Vagina (tissue), 2 donors: Measurements from ENCODE around the gene RAC2. TPM values are rescaled to one million over a fixed set of nuclear protein-coding genes. Genes with fewer than 3 reads are reported as not detected.
A peak's percentile ranks its signal among the peaks of the same experiment; 100 is the strongest.

ENCODE experiments used
- DNase-seq, 2 donors: peaks; one replicate each; pipeline ENCODE4 v3.0.0-alpha.2; 2017; ENCODE audit errors: extremely low spot score in 2 of 2
- H3K27ac ChIP-seq: fragments of 200-600 bp; sonication (generic); one replicate; pipeline ENCODE4 v1.5.1; 2019
- H3K27me3 ChIP-seq: fragments of 200-600 bp; sonication (generic); one replicate; pipeline ENCODE4 v1.5.1; 2019
- H3K36me3 ChIP-seq, 2 donors: fragments of 200-600 bp; sonication (generic); one replicate each; pipeline ENCODE4 v1.5.1; 2017 to 2019
- H3K4me1 ChIP-seq: fragments of 200-600 bp; sonication (generic); one replicate; pipeline ENCODE4 v1.5.1; 2019
- H3K4me3 ChIP-seq, 2 donors: fragments of 200-600 bp; sonication (generic); 1 replicate in 1 of 2; 2 replicates in 1 of 2; pipeline ENCODE4 v1.5.1; 2016 to 2019
- H3K9me3 ChIP-seq: fragments of 200-600 bp; sonication (generic); one replicate; pipeline ENCODE4 v1.5.1; 2019
- CTCF ChIP-seq, 3 experiments: fragments of 450-650 bp in 2 of 3; fragments of 200-600 bp in 1 of 3; sonication (generic) in 1 of 3; IDR thresholded peaks; one replicate each; pipeline ENCODE4 v1.5.1; 2017 to 2019; ENCODE audit warnings: antibody characterized with exemption in 3 of 3, mild to moderate bottlenecking in 2 of 3, moderate library complexity in 2 of 3
- POLR2A ChIP-seq, 2 donors: fragments of 450-650 bp; IDR thresholded peaks; one replicate each; pipeline ENCODE4 v1.6.1; 2017; ENCODE audit warnings: antibody characterized with exemption in 2 of 2, mild to moderate bottlenecking in 2 of 2, moderate library complexity in 2 of 2
- POLR2AphosphoS5 ChIP-seq, 2 donors: sonication (generic); formaldehyde crosslinking; IDR thresholded peaks; one replicate each; pipeline ENCODE4 v1.9.0; 2017; ENCODE audit warnings: antibody characterized with exemption in 2 of 2, mild to moderate bottlenecking in 2 of 2, low read depth in 1 of 2; ENCODE audit not compliant: insufficient read depth in 1 of 2
- intact Hi-C: fragments of 100-400 bp; cut with DNase I; formaldehyde crosslinking; loops from one replicate; pipeline ENCODE4 v1.15.1; 2023
- total RNA-seq: library from RNA; depleted of rRNA; stranded (reverse); fragments of >200 nt; gene quantifications from one replicate; pipeline ENCODE4 v1.2.3, GENCODE V29; 2016

The RAC2 gene
- total RNA-seq, 1 donor from 2014 or later: 15.7 TPM

- TF ChIP-seq POLR2A (IDR thresholded peaks at IDR 0.05): no peak
- no peak for TF ChIP-seq POLR2AphosphoS5 (IDR thresholded peaks at IDR 0.05; ENCODE audit: insufficient read depth in 1 of 2, low read depth in 1 of 2)
- no peak for TF ChIP-seq CTCF (IDR thresholded peaks at IDR 0.05)
- H3K27me3 ChIP-seq: no peaks in the 10 kb centered on the region
- peak overlapping the region; percentile 30 to 32 for H3K4me3 ChIP-seq
- intact Hi-C loops: no loop called here
- H3K9me3 ChIP-seq: no peaks in the 10 kb centered on the region
- no peaks in the 10 kb centered on the region for H3K36me3 ChIP-seq
- no peak for DNase-seq
- no peaks in the 10 kb centered on the region for H3K4me1 ChIP-seq
- no peak overlapping the region for H3K27ac ChIP-seq
Measured at GRCh38 chr22:37284126-37284804, 40.2 kb upstream of the RAC2 start.

- intact Hi-C loops: no loop called here
- TF ChIP-seq CTCF (IDR thresholded peaks at IDR 0.05) (no peak), POLR2AphosphoS5 (IDR thresholded peaks at IDR 0.05; ENCODE audit: insufficient read depth in 1 of 2, low read depth in 1 of 2) (no peak)
- no peaks in the 10 kb centered on the region for H3K36me3 ChIP-seq
- no peaks in the 10 kb centered on the region for H3K27me3 ChIP-seq
- H3K27ac ChIP-seq: peak overlapping the region; percentile 20
- peak overlapping the region; percentile 30 to 32 for H3K4me3 ChIP-seq
- no peaks in the 10 kb centered on the region for H3K4me1 ChIP-seq
- H3K9me3 ChIP-seq: no peaks in the 10 kb centered on the region
- DNase-seq: no peak
Measured at GRCh38 chr22:37283393-37283937, 39.4 kb upstream of the RAC2 start.

- DNase-seq: no peak
- H3K4me3 ChIP-seq: peak within 1 kb of the TSS; percentile 30 to 32
- H3K9me3 ChIP-seq: no peaks in the 10 kb centered on the region
- no peaks in the 10 kb centered on the region for H3K27me3 ChIP-seq
- TF ChIP-seq POLR2AphosphoS5 (IDR thresholded peaks at IDR 0.05; ENCODE audit: insufficient read depth in 1 of 2, low read depth in 1 of 2): peak in 1 of 2 donors; percentile 32
- TF ChIP-seq POLR2A (IDR thresholded peaks at IDR 0.05): no peak
- TF ChIP-seq CTCF (IDR thresholded peaks at IDR 0.05): no peak
- H3K27ac ChIP-seq: no peak within 1 kb of the TSS
- H3K4me1 ChIP-seq: no peaks in the 10 kb centered on the region
- intact Hi-C loops: no loop called here
- no peaks in the 10 kb centered on the region for H3K36me3 ChIP-seq
Measured at GRCh38 chr22:37282385-37282677, 38.3 kb upstream of the RAC2 start, which contains the start of gene CYTH4. Gene CYTH4 (plus strand): TSS chr22:37282508. CDS start chr22:37282570, 62 bp downstream.

GRCh38 chr22:37281646-37282384 lies 37.7 kb upstream of the RAC2 start:
- Histone ChIP-seq H3K4me3 (peak overlapping the region in 1 of 2 donors; percentile 32), H3K27me3 (no peaks in the 10 kb centered on the region), H3K27ac (no peak overlapping the region), H3K36me3 (no peaks in the 10 kb centered on the region), H3K4me1 (no peaks in the 10 kb centered on the region), H3K9me3 (no peaks in the 10 kb centered on the region)
- TF ChIP-seq POLR2A (IDR thresholded peaks at IDR 0.05) (no peak), POLR2AphosphoS5 (IDR thresholded peaks at IDR 0.05; ENCODE audit: insufficient read depth in 1 of 2, low read depth in 1 of 2) (no peak), CTCF (IDR thresholded peaks at IDR 0.05) (no peak)
- no peak for DNase-seq
- intact Hi-C loops: no loop called here

- Histone ChIP-seq H3K9me3 (no peaks in the 10 kb centered on the region), H3K4me3 (no peak overlapping the region), H3K4me1 (no peaks in the 10 kb centered on the region), H3K36me3 (no peaks in the 10 kb centered on the region), H3K27ac (no peak overlapping the region), H3K27me3 (no peaks in the 10 kb centered on the region)
- intact Hi-C loops: no loop called here
- no peak for DNase-seq
- TF ChIP-seq POLR2A (IDR thresholded peaks at IDR 0.05) (no peak), POLR2AphosphoS5 (IDR thresholded peaks at IDR 0.05; ENCODE audit: insufficient read depth in 1 of 2, low read depth in 1 of 2) (no peak), CTCF (IDR thresholded peaks at IDR 0.05) (no peak)
Measured at GRCh38 chr22:37281195-37281594, 37.1 kb upstream of the RAC2 start.
